NB4 (cell line): ENCODE data around the gene MKLN1.

Experiments
- DNase-seq: peaks from one replicate; pipeline ENCODE4 v3.0.0; 2010; ENCODE audit warnings: low read depth
- H3K4me3 ChIP-seq: one replicate; pipeline ENCODE4 v1.5.1; 2011; ENCODE audit warnings: mild to moderate bottlenecking, low read depth, low read length, moderate library complexity
- MAX ChIP-seq: IDR thresholded peaks from 2 replicates; pipeline ENCODE4 v1.6.1; 2011; ENCODE audit warnings: low read depth, low read length
- MYC ChIP-seq: IDR thresholded peaks from 2 replicates; pipeline ENCODE4 v1.6.1; 2011; ENCODE audit warnings: low read depth, low read length
- POLR2A ChIP-seq: IDR thresholded peaks from 2 replicates; pipeline ENCODE4 v1.6.1; 2011; ENCODE audit warnings: mild to moderate bottlenecking; ENCODE audit not compliant: insufficient read length; ENCODE audit errors: extremely low read depth
- TF ChIP-seq, protein P1 (sequence below): IDR thresholded peaks from one replicate; pipeline ENCODE4 v1.5.1; 2012; ENCODE audit warnings: low read depth, low read length

Gene MKLN1

DNA sequence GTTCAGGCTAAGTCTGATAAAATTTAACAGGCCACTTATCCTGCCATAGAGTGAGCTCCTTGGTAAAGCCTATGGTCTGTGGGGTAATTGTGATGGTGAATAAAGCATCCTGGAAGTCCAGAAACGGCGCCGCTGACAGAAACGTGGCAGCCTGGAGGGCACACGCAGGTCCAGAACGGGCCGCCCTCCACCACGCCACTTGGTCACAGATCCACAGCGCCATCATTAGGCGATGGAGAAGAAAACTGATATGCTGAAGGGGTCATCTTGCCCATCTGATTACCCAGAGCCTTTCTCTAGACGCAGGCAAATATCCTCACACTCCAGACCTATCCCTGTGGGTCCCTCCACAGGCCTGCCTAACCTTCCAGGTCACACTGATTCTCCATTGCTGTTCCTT, 190.9 kb downstream of the MKLN1 start:
- no peak for TF ChIP-seq POLR2A
- TF ChIP-seq, protein P1, sequence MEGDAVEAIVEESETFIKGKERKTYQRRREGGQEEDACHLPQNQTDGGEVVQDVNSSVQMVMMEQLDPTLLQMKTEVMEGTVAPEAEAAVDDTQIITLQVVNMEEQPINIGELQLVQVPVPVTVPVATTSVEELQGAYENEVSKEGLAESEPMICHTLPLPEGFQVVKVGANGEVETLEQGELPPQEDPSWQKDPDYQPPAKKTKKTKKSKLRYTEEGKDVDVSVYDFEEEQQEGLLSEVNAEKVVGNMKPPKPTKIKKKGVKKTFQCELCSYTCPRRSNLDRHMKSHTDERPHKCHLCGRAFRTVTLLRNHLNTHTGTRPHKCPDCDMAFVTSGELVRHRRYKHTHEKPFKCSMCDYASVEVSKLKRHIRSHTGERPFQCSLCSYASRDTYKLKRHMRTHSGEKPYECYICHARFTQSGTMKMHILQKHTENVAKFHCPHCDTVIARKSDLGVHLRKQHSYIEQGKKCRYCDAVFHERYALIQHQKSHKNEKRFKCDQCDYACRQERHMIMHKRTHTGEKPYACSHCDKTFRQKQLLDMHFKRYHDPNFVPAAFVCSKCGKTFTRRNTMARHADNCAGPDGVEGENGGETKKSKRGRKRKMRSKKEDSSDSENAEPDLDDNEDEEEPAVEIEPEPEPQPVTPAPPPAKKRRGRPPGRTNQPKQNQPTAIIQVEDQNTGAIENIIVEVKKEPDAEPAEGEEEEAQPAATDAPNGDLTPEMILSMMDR = no peak
- TF ChIP-seq MYC = no peak
- no peak for TF ChIP-seq MAX
- H3K4me3 ChIP-seq = no peak overlapping the region
- no peak for DNase-seq

DNA sequence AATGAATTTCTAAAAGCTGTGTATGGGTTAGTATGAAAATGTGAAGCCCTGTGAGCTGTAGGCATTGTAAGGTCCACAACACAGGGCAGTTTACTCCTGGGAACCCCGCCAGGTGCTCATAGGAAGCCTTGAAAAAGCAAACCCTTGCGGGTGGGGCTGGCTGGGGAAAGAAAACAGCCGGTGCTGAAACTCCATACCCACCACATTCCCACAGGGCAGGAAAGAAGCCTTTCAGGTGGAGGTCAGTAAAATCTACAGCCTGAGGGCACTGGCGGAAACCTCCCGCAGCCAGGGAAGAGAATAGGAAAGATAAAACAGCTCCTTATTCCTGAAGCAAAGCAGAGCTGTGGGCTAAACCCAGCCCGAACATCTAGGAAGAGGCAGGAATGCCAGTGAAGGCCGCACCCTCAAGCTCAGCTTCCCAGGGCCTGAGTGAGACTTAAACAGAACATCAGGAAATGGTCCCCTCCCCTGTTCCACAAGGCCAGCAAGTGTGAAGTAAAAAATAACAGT, 194.0 kb downstream of the MKLN1 start:
- H3K4me3 ChIP-seq = no peak overlapping the region
- TF ChIP-seq POLR2A (no peak), MYC (no peak), MAX (no peak)
- TF ChIP-seq, protein P1 = no peak
- no peak for DNase-seq

DNA sequence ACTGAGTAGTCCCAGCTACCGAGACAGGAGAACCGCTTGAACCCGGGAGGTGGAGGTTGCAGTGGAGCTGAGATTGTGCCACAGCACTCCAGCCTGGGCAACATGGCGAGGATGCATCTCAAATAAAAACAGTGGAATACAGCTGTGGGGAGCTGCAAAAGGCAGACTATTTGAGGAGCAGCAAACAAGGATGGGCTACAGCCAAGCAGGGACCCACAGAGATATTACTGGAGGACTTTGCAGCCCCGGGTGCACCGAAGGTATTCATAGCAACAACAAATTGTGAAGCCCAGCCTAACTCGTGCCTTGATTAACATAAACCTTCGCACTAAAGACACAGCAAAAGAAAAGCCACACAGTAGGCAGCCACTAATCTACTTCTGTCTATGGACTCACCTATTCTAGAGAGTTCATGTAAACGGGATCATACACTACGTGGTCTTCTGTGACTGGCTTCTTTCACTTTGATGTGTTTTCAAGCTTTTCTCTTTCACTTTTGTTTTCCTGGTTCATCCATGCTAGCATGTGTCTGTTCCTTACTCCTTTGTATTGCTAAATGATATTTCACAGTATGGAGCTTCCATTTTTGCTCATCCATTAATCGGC, 194.8 kb downstream of the MKLN1 start:
- H3K4me3 ChIP-seq = no peak overlapping the region
- DNase-seq = no peak
- no peak for TF ChIP-seq MYC
- TF ChIP-seq, protein P1 = no peak
- TF ChIP-seq MAX = no peak
- TF ChIP-seq POLR2A = no peak

- TF ChIP-seq POLR2A = no peak
- DNase-seq = no peak
- no peak overlapping the region for H3K4me3 ChIP-seq
Observed at GRCh38 chr7:131524115-131524514, 196.4 kb downstream of the MKLN1 start.

DNA sequence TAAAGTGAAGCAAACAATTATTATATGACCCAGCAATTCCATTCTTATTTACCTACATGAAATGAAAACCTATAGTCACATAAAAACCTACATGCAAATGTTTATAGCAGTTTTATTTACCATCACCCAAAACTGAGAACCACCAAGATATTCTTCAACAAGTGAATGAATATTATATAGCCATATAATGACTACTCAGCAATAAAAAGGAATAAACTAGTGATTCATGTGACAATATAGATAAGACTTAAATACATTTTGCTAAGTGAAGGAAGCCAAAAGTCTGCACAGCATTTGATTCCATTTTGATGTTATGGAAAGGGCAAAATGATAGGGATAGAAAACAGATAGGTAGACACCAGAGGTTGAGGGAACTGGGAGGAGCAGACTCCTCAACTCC, 197.0 kb downstream of the MKLN1 start:
- H3K4me3 ChIP-seq = no peak overlapping the region
- DNase-seq = no peak
- no peak for TF ChIP-seq MYC
- no peak for TF ChIP-seq POLR2A
- TF ChIP-seq MAX = no peak

DNA sequence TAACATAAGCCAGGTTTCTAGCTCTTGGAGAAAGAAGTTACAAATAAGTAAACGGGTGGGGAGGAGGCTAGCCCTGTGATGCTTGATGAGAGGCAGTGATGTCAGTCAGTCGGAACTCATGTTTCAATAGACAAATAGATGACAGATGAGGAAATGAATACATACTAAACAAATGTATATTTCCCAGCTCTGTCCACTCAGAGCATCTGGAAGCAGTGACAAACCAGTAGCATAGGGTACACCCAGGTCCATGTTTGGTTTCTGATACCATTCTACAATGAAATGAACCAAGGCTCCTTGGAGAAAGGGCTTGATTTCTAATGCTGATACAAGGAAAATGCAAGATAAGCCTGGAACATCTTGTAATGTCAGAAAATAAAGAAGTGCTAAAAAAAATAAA, 198.1 kb downstream of the MKLN1 start:
- TF ChIP-seq, protein P1 = no peak
- no peak for TF ChIP-seq POLR2A
- TF ChIP-seq MYC = no peak
- no peak for TF ChIP-seq MAX
- no peak overlapping the region for H3K4me3 ChIP-seq
- DNase-seq = no peak

DNA sequence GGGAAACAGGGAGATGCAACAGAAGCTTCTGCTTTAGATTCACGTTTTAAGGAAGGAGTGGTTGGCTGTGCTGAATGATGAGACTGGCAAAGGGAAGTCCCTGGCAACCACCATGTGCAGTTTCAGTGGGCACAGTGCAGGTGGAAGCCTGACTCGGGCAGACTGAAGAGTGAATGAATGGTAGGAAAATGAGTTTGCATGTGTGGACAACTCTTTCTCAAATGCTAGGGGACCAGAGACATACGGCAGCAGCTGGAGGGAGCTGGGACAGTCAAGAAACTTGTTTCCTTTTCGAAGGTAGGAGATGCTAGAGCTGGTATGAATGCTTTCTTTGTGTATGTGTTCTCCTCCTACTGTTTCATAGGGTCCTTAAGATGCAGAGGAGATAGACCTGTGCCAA, 199.8 kb downstream of the MKLN1 start:
- DNase-seq = no peak
- H3K4me3 ChIP-seq = no peak overlapping the region
- no peak for TF ChIP-seq MAX
